GM12878 (cell line): ENCODE results near the gene C1GALT1C1. TPM values are rescaled to one million over a fixed set of nuclear protein-coding genes. Genes with fewer than 3 reads are reported as not detected.

Source experiments
- ATAC-seq: fragments of 200-7000 bp; cut with Tn5 transposase; 3 replicates; pipeline ENCODE4 v1.9.1; 2020; ENCODE audit warnings: mild to moderate bottlenecking, moderate library complexity
- BruUV-seq: library from RNA; stranded (reverse); fragments of 400-500 nt; replicated peaks from 2 replicates; lab custom pipeline; 2021; lab: Mats Ljungman, UMichigan
- CTCF ChIA-PET: fragments of 300-600 bp; sonication (Branson Sonifier 250); formaldehyde crosslinking; extraction: SDS; loops from one replicate; lab custom pipeline; 2021; ENCODE audit warnings: inconsistent platforms; lab: Yijun Ruan, JAX
- POLR2A ChIA-PET: fragments of 350-600 bp; formaldehyde crosslinking; extraction: SDS; loops from one replicate; lab custom pipeline; 2021; ENCODE audit warnings: inconsistent platforms; lab: Charles Lee
- RAD21 ChIA-PET: fragments of 300-600 bp; sonication (Branson Sonifier 250); formaldehyde crosslinking; loops from one replicate; lab custom pipeline; 2023; ENCODE audit warnings: antibody characterized with exemption; ENCODE audit not compliant: unreplicated experiment; lab: Charles Lee
- SMC1A ChIA-PET: fragments of 300-600 bp; sonication (Branson Sonifier 250); formaldehyde crosslinking; loops from one replicate; lab custom pipeline; 2023; ENCODE audit not compliant: unreplicated experiment, uncharacterized antibody; lab: Charles Lee
- DNase-seq: peaks from one replicate; pipeline ENCODE4 v3.0.0-alpha.2; 2011; ENCODE audit warnings: low read depth, low spot score
- FAIRE-seq: peaks from 3 replicates; lab custom pipeline; 2011; peaks lifted over from hg19 to GRCh38; lab: Jason Lieb, UNC
- H2AFZ ChIP-seq: 2 replicates; pipeline ENCODE4 v1.6.0; 2011; ENCODE audit warnings: low read depth, low read length, control low read depth; ENCODE audit not compliant: control insufficient read depth
- H3K27ac ChIP-seq: 2 replicates; pipeline ENCODE4 v1.5.1; 2011; ENCODE audit warnings: control low read depth; ENCODE audit not compliant: control insufficient read depth, insufficient read depth
- H3K27me3 ChIP-seq, 2 experiments: replicated peaks in 1 of 2; 2 replicates each; pipeline versions ENCODE4 v1.6.0 to v1.6.1; 2011; ENCODE audit warnings: low read length in 1 of 2; ENCODE audit not compliant: control insufficient read depth in 2 of 2, insufficient read depth in 2 of 2
- H3K36me3 ChIP-seq, 2 experiments: 2 replicates each; pipeline ENCODE4 v1.5.1; 2011; ENCODE audit warnings: low read length in 1 of 2; ENCODE audit not compliant: control insufficient read depth in 2 of 2, insufficient read depth in 2 of 2
- H3K4me1 ChIP-seq: 2 replicates; pipeline ENCODE4 v1.6.1; 2011; ENCODE audit warnings: mild to moderate bottlenecking, low read length, moderate library complexity, mixed read lengths; ENCODE audit not compliant: control insufficient read depth, insufficient read depth
- H3K4me2 ChIP-seq: 2 replicates; pipeline ENCODE4 v1.6.0; 2011; ENCODE audit warnings: control low read depth; ENCODE audit not compliant: control insufficient read depth, insufficient read depth
- H3K4me3 ChIP-seq: fragments of 200-600 bp; sonication (generic); 2 replicates; pipeline ENCODE4 v1.5.1; 2016
- H3K79me2 ChIP-seq: 2 replicates; pipeline ENCODE4 v1.6.0; 2011; ENCODE audit warnings: low read length; ENCODE audit not compliant: control insufficient read depth, insufficient read depth
- H3K9ac ChIP-seq: 2 replicates; pipeline ENCODE4 v1.8.0; 2011; ENCODE audit warnings: low read length, control low read depth, mixed read lengths; ENCODE audit not compliant: control insufficient read depth, insufficient read depth
- H3K9me3 ChIP-seq: replicated peaks from 3 replicates; pipeline ENCODE4 v1.5.1; 2011; ENCODE audit warnings: mild to moderate bottlenecking, low read length; ENCODE audit not compliant: control insufficient read depth, insufficient read depth
- H4K20me1 ChIP-seq: 2 replicates; pipeline ENCODE4 v1.6.0; 2011; ENCODE audit not compliant: control insufficient read depth, insufficient read depth
- MTA3 ChIP-seq: IDR thresholded peaks from 2 replicates; pipeline ENCODE4 v1.6.1; 2012; ENCODE audit warnings: low read length, inconsistent platforms, borderline replicate concordance
- POU2F2 ChIP-seq: IDR thresholded peaks from 3 replicates; pipeline ENCODE4 v1.6.1; 2011; ENCODE audit warnings: low read depth, mild to moderate bottlenecking, low read length, borderline replicate concordance
- TAF1 ChIP-seq: IDR thresholded peaks from 2 replicates; pipeline ENCODE4 v1.6.1; 2011; ENCODE audit warnings: mild to moderate bottlenecking, low read depth, low read length, borderline replicate concordance
- ZNF207 ChIP-seq: fragments of 450-650 bp; IDR thresholded peaks from 2 replicates; pipeline ENCODE4 v1.6.1; 2014; ENCODE audit warnings: antibody characterized with exemption, mild to moderate bottlenecking, borderline replicate concordance
- ZNF622 ChIP-seq: fragments of 450-650 bp; IDR thresholded peaks from 2 replicates; pipeline ENCODE4 v1.6.1; 2017; ENCODE audit warnings: mild to moderate bottlenecking, inconsistent platforms
- whole genome bisulfite sequencing: methylation state at CpG from one replicate; pipeline ENCODE4 v1.1.6; 2016; ENCODE audit warnings: low lambda C conversion rate; ENCODE audit not compliant: insufficient replicate concordance, insufficient coverage; ENCODE audit errors: missing lambda C conversion rate; 5-methylcytosine and 5-hydroxymethylcytosine counted together
- in situ Hi-C: fragments of 300-500 bp; cut with MboI; formaldehyde crosslinking; loops from 9 replicates; pipeline ENCODE4 v1.14.3; 2018; ENCODE audit warnings: mixed read lengths
- intact Hi-C: fragments of 100-400 bp; cut with micrococcal nuclease; formaldehyde crosslinking; loops from one replicate; pipeline ENCODE4 v1.14.2; 2022; ENCODE audit not compliant: unreplicated experiment
- polyA plus RNA-seq, 11 experiments: library from polyadenylated mRNA; depleted of rRNA in 4 of 11; unstranded in 6 of 11; stranded (reverse) in 5 of 11; fragments of >200 nt; fragmentation: Nextera tagmentation in 4 of 11; fragmentation: Illumina TruSeq in 1 of 11; extraction: Ambion mirVana in 4 of 11; extraction: Trizol in 1 of 11; gene quantifications; 1 replicate in 1 of 11; 2 replicates in 10 of 11; pipeline versions ENCODE4 v1.2.1 to v1.2.3, GENCODE V29; 2011 to 2016; ENCODE audit warnings: inconsistent platforms in 2 of 11, missing spikeins in 2 of 11, low read depth in 1 of 11
- total RNA-seq, 4 experiments: library from RNA; depleted of rRNA in 3 of 4; stranded (reverse); fragments of >200 nt in 3 of 4; fragmentation: Illumina TruSeq in 1 of 4; extraction: Trizol in 1 of 4; gene quantifications; 2 replicates each; pipeline versions ENCODE4 v1.2.1 to v1.2.3, GENCODE V29; 2013 to 2021
- TF ChIP-seq, protein P1 (sequence below): fragments of 150-350 bp; IDR thresholded peaks from 2 replicates; pipeline ENCODE4 v1.6.1; 2016; ENCODE audit warnings: low read depth, low read length
- TF ChIP-seq, protein P2 (sequence below): fragments of 450-650 bp; IDR thresholded peaks from 2 replicates; pipeline ENCODE4 v1.6.1; 2017; ENCODE audit warnings: low read depth, mild to moderate bottlenecking, moderate library complexity

Gene C1GALT1C1
- total and polyA plus RNA-seq, 10 of the 15 experiments (the other 5 are each of a cell fraction or from before 2014, with no cell fraction given), result 11.6 to 71.7 (median 22.5) TPM

DNA sequence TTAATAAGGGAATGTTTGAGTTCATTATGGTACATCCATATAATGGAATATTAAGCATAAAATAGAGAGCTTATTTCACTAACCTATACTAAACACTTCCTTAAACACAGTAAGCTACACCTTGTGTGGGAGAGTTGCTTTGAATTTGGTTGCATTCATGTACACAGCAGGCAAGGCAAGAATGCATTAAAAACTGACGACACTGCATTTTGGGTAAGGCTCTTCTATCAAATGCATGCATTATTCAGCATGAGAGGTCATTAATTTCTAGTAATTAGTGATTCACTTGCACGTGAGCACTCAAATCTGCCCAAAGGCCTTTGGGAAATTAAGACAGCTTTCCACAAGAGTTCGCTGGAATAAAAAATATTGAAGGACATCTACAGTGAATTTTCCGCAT lies 8.8 kb upstream of the C1GALT1C1 start:
- no peaks in the 10 kb centered on the region for H4K20me1 ChIP-seq
- H3K4me2 ChIP-seq, result no peak overlapping the region
- H3K27me3 ChIP-seq, result no peaks in the 10 kb centered on the region
- BruUV-seq, result no TSS peak
- CTCF ChIA-PET, result interaction anchor here (1.1 kb wide), 1 partner anchor 24 kb away, joined by 4 read pairs; no protein-coding TSS in a partner anchor
- WGBS, result 63% methylated on average over 4 of the region's 4 CpGs
- H2AFZ ChIP-seq, result no peak overlapping the region
- in situ Hi-C loops, result no loop called here
- no peak for ATAC-seq
- H3K79me2 ChIP-seq, result no peaks in the 10 kb centered on the region
- H3K27ac ChIP-seq, result no peak overlapping the region
- no peak for TF ChIP-seq ZNF622
- TF ChIP-seq, protein P1, sequence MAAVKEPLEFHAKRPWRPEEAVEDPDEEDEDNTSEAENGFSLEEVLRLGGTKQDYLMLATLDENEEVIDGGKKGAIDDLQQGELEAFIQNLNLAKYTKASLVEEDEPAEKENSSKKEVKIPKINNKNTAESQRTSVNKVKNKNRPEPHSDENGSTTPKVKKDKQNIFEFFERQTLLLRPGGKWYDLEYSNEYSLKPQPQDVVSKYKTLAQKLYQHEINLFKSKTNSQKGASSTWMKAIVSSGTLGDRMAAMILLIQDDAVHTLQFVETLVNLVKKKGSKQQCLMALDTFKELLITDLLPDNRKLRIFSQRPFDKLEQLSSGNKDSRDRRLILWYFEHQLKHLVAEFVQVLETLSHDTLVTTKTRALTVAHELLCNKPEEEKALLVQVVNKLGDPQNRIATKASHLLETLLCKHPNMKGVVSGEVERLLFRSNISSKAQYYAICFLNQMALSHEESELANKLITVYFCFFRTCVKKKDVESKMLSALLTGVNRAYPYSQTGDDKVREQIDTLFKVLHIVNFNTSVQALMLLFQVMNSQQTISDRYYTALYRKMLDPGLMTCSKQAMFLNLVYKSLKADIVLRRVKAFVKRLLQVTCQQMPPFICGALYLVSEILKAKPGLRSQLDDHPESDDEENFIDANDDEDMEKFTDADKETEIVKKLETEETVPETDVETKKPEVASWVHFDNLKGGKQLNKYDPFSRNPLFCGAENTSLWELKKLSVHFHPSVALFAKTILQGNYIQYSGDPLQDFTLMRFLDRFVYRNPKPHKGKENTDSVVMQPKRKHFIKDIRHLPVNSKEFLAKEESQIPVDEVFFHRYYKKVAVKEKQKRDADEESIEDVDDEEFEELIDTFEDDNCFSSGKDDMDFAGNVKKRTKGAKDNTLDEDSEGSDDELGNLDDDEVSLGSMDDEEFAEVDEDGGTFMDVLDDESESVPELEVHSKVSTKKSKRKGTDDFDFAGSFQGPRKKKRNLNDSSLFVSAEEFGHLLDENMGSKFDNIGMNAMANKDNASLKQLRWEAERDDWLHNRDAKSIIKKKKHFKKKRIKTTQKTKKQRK, result no peak
- no peak for TF ChIP-seq TAF1
- TF ChIP-seq, protein P2, sequence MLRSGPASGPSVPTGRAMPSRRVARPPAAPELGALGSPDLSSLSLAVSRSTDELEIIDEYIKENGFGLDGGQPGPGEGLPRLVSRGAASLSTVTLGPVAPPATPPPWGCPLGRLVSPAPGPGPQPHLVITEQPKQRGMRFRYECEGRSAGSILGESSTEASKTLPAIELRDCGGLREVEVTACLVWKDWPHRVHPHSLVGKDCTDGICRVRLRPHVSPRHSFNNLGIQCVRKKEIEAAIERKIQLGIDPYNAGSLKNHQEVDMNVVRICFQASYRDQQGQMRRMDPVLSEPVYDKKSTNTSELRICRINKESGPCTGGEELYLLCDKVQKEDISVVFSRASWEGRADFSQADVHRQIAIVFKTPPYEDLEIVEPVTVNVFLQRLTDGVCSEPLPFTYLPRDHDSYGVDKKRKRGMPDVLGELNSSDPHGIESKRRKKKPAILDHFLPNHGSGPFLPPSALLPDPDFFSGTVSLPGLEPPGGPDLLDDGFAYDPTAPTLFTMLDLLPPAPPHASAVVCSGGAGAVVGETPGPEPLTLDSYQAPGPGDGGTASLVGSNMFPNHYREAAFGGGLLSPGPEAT, result no peak
- no peak for TF ChIP-seq POU2F2
- no peak for TF ChIP-seq MTA3
- no peak for TF ChIP-seq ZNF207
- RAD21 ChIA-PET, result interaction anchor here (1.0 kb wide), 1 partner anchor 84 kb away, joined by 3 read pairs; no protein-coding TSS in a partner anchor
- POLR2A ChIA-PET, result no interaction called here
- intact Hi-C loops, result no loop called here
- H3K4me3 ChIP-seq, result no peak overlapping the region
- FAIRE-seq, result no peak
- peaks cover 2% of the 10 kb centered on the region; the same call in 1 of the 2 replicates for H3K4me1 ChIP-seq
- no peak overlapping the region for H3K9ac ChIP-seq
- SMC1A ChIA-PET, result interaction anchor here (0.8 kb wide), 1 partner anchor 140 kb away, joined by 5 read pairs; no protein-coding TSS in a partner anchor
- H3K9me3 ChIP-seq, result no peaks in the 10 kb centered on the region
- DNase-seq, result no peak
- H3K36me3 ChIP-seq, result no peaks in the 10 kb centered on the region
